GM19238 (cell line): ENCODE results near the gene EXOC4.

Experiments used
- DNase-seq: peaks from one replicate; pipeline ENCODE4 v3.0.0; 2011; ENCODE audit warnings: low spot score; ENCODE audit not compliant: insufficient read length

The EXOC4 gene

DNA sequence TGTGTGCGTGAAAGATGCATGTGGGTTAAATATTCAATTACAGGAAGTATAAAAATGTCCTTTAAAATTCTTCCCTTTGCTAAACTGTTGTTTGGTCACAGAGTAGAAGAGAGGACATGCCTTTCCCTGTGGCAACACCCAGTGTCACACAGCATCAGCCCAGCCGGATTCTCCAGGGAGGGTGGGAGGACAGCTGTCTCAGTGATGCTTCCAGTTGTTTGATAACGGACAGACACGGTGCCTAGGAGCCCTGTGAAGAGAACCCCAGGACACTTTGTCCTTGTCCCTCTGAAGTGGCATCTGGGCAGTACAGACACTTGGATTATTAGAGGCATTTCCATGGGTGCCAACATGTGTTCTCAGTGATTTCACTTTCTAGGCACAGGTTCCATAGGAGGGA, 567.7 kb downstream of the EXOC4 start:
- no peak for DNase-seq

GRCh38 chr7:133821171-133821570, 568.3 kb downstream of the EXOC4 start:
- no peak for DNase-seq

GRCh38 chr7:133822001-133822641, 569.2 kb downstream of the EXOC4 start:
- DNase-seq, result no peak

DNA sequence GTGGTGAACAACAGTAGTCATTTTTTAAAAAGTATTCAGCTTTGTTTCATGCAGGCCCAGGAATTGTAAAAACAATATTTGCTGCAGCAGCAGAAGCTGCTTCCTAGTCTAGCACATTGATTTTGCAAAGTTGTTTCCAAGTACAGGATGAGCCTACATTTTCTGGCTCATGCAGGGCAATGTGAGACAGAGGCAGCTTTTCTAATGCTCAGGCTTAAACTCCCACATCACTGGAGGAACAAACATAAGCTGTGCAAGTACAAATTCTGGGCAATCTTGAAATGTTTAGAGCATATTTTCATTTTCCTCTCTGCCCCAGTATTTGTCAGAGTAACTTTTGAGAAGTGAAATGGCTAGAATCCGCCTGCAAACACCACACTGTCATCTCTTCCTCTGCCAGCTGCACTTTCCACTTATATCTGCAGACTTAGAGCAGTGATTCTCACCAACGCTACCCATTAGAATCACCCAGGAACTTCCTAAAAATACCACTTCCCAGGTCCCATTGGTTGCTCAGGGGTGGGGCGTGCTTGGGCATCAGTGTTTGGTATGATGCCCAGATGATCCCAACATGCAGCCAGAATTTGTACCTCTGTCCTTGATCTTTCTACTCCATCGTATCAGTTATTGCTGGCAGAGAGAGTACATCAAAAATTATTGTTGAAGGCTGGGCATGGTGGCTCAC, 570.1 kb downstream of the EXOC4 start:
- no peak for DNase-seq

- DNase-seq, result no peak
Measured at GRCh38 chr7:133824132-133824531, 571.3 kb downstream of the EXOC4 start.

- DNase-seq, result no peak
Measured at GRCh38 chr7:133827707-133828623, 575.1 kb downstream of the EXOC4 start.

GRCh38 chr7:133828906-133829305, 576.0 kb downstream of the EXOC4 start:
- no peak for DNase-seq

DNA sequence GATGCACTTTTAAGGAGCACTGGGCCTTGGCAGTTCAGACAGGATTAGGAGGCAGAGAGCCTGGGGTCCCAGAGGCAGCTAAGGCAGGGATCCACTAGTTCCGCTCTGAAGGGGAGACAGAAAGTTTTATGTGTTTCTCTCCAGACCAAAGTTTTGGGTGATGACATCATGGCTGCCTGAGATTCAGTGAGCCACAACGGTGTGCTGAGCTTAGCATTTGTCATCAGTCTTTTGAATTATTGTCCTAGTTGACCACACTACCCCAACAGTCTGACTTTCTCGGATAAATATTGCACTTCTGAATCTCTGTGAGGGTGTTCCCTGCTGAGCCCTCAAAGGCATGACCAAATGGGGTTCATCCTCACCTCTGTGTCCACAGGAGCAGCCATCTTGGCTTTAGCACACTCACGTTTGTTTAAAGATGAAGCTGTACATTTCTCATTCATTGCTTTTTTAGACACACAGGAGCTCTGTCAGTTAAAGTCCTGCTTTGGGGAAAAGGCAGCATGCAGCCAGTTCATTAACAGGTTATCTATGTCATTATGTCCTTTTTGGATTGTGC, 576.5 kb downstream of the EXOC4 start:
- no peak for DNase-seq

- no peak for DNase-seq
Measured at GRCh38 chr7:133830081-133830480, 577.2 kb downstream of the EXOC4 start.

DNA sequence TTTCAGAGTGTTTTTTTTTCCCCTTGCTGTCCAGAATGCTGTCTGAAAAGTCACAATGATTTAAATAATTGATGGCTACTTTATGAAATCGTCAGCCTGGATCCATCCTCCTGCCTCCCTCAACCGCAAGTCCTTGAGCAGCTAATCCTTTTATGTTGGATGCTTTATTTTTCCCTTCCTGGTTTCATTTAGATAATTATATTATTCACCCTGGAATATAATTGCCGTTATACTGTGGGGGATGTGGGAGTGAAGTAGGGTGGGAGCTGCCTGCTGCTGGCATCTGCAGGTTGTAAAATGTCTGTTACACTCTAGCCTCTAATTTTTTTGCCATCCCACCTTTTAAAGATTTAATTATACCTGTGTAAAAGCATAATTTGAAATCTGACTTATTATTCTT, 583.8 kb downstream of the EXOC4 start:
- DNase-seq, result no peak

- DNase-seq, result no peak
Measured at GRCh38 chr7:133837224-133837623, 584.3 kb downstream of the EXOC4 start.

GRCh38 chr7:133839121-133839520, 586.2 kb downstream of the EXOC4 start:
- DNase-seq, result no peak

DNA sequence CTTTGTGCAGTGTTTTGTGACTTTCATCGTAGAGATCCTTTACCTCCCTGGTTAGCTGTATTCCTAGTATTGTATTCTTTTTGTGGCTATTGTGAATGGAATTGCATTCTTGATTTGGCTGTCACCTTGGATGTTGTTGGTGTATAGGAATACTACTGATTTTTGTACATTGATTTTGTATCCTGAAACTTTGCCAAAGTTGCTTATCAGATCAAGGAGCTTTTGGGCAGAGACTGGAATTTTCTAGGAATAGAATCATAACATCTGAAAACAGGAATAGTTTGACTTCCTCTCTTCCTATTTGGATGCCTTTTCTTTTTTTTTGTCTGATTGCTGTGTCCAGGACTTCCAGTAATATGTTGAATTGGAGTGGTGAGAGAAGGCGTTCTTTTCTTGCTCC, 590.5 kb downstream of the EXOC4 start:
- DNase-seq, result no peak

DNA sequence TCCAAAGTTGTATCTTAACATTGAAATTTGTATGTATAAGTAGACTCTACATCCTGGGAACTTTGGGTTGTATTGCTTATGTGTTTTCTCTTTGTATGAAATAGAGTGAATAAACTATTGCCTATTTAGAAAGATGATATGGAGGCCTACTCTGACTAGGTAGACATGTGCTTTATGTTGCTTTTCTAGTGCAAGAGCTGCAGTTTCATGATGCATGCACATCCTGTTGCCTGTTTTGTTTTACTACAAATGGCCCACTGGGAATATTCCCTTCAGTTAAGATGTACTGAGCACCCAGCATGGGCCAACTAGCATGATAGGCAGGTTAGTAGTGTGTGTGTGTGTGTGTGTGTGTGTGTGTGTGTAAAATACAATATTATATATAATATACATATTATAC, 592.1 kb downstream of the EXOC4 start:
- no peak for DNase-seq

- DNase-seq, result no peak
Measured at GRCh38 chr7:133846203-133846945, 593.5 kb downstream of the EXOC4 start.

DNA sequence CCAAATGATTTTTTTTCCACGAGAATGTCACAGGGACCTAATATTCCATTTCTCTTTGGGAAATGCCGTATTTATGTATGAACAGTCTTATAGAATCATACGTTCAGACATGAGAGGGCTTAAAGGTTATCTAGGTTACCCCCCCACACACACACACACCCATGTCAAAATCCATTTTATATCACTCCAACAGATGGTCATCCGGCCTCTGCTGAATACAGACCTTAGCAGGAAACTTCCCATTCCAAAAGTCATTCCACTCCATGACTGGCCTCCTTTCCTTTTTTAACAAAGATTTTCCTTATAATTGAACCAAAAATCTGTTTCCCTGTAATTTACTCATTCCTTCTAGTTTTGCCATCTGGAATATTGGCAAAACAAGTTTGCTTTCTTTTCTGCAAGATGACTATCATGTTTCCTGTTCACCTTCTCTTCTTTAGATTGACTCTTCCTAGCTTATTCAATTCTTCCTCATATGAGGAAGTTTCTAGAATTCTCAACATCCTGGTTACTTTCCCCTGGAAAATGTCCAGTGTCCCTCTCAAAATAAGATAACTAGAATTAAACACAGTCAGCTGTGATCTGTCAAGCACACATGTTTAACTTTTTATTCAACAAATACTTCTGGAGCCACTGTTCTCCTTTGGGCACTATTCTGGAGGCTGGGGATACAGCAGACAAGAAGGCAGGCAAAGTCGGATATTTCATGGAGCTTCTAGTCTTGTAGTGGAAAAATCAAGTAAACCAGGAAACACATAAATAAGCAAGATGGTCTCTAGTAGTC, 597.8 kb downstream of the EXOC4 start:
- DNase-seq, result no peak

DNA sequence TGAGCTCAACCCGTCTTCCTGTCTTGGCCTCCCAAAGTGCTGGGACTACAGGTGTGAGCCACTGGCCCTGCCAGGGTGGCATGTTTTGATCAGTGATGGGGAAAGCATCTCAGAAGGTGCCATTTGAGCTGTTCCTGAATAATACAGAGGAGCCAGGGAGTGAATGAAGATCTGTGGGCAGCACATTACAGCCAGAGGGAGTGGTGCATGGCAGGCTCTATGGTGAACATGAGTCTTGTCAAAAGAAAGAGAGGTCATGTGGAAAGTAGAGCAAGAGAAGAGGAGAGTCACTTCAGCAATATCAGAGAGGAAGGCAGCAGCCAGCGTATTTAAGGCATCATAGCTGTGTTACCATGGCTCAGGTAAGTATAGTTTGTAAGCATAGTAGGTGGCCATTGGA, 598.5 kb downstream of the EXOC4 start:
- no peak for DNase-seq

- no peak for DNase-seq
Measured at GRCh38 chr7:133853706-133854276, 600.9 kb downstream of the EXOC4 start.

GRCh38 chr7:133854739-133855138, 601.9 kb downstream of the EXOC4 start:
- no peak for DNase-seq
